H1 (cell line): ENCODE results near the gene PNPLA1. TPM values are rescaled to one million over a fixed set of nuclear protein-coding genes. Genes with fewer than 3 reads are reported as not detected.

Experiments used
- CTCF ChIA-PET: fragments of 300-600 bp; sonication (Branson Sonifier 250); formaldehyde crosslinking; loops from one replicate; lab custom pipeline; 2021; ENCODE audit not compliant: partially characterized antibody; lab: Charles Lee
- POLR2A ChIA-PET: fragments of 300-600 bp; sonication (Branson Sonifier 250); formaldehyde crosslinking; loops from one replicate; lab custom pipeline; 2021; ENCODE audit warnings: inconsistent platforms; ENCODE audit not compliant: partially characterized antibody; lab: Charles Lee
- DNase-seq, 2 experiments: peaks; one replicate each; pipeline versions ENCODE4 v3.0.0 to v3.0.0-alpha.2; 2010 to 2022; ENCODE audit warnings: low spot score in 2 of 2, low read depth in 1 of 2, mixed read lengths in 1 of 2
- FAIRE-seq: peaks from 2 replicates; lab custom pipeline; 2011; peaks lifted over from hg19 to GRCh38; lab: Jason Lieb, UNC
- H2AFZ ChIP-seq: 2 replicates; pipeline ENCODE4 v1.8.1; 2012; ENCODE audit warnings: low read length, inconsistent platforms
- H2AK5ac ChIP-seq: 2 replicates; pipeline ENCODE4 v1.6.1; 2013; ENCODE audit warnings: low read depth, low read length
- H2BK120ac ChIP-seq: replicated peaks from 2 replicates; pipeline ENCODE3; 2013; ENCODE audit warnings: low read depth, low read length, inconsistent platforms
- H2BK12ac ChIP-seq: 2 replicates; pipeline ENCODE4 v1.6.1; 2013; ENCODE audit warnings: low read depth, low read length
- H2BK15ac ChIP-seq: 2 replicates; pipeline ENCODE4 v1.6.1; 2013; ENCODE audit warnings: low read length
- H2BK20ac ChIP-seq: 2 replicates; pipeline ENCODE4 v1.6.1; 2013; ENCODE audit warnings: low read length
- H2BK5ac ChIP-seq: 2 replicates; pipeline ENCODE4 v1.6.1; 2013; ENCODE audit warnings: low read depth, low read length
- H3K14ac ChIP-seq: 2 replicates; pipeline ENCODE4 v1.6.1; 2013; ENCODE audit warnings: inconsistent platforms; ENCODE audit not compliant: insufficient read length
- H3K18ac ChIP-seq: 2 replicates; pipeline ENCODE4 v1.6.1; 2013; ENCODE audit warnings: low read length; ENCODE audit errors: extremely low read depth
- H3K23ac ChIP-seq: 2 replicates; pipeline ENCODE4 v1.6.1; 2013; ENCODE audit warnings: inconsistent platforms; ENCODE audit not compliant: insufficient read length
- H3K23me2 ChIP-seq: 2 replicates; pipeline ENCODE4 v1.6.1; 2013; ENCODE audit warnings: low read depth, low read length
- H3K27ac ChIP-seq: 2 replicates; pipeline ENCODE4 v1.6.1; 2011; ENCODE audit warnings: low read depth, low read length, inconsistent platforms
- H3K27me3 ChIP-seq, 4 experiments: replicated peaks in 1 of 4; 1 replicate in 1 of 4; 2 replicates in 3 of 4; pipeline versions ENCODE4 v1.6.1 to v1.8.1; 2011 to 2013; ENCODE audit warnings: low read length in 3 of 4, mild to moderate bottlenecking in 3 of 4, inconsistent platforms in 2 of 4, mixed read lengths in 2 of 4, moderate library complexity in 1 of 4; ENCODE audit not compliant: control insufficient read depth in 3 of 4, insufficient read depth in 3 of 4; ENCODE audit errors: extremely low read depth in 1 of 4
- H3K36me3 ChIP-seq, 4 experiments: 2 replicates each; pipeline versions ENCODE4 v1.6.1 to v1.8.1; 2011 to 2013; ENCODE audit warnings: mild to moderate bottlenecking in 4 of 4, low read length in 3 of 4, moderate library complexity in 2 of 4, control low read depth in 1 of 4, inconsistent platforms in 1 of 4; ENCODE audit not compliant: insufficient read depth in 4 of 4, control insufficient read depth in 2 of 4
- H3K4ac ChIP-seq: replicated peaks from 2 replicates; pipeline ENCODE3; 2013; ENCODE audit warnings: low read length, low read depth, mixed read lengths, inconsistent platforms; ENCODE audit not compliant: insufficient read length
- H3K4me1 ChIP-seq, 4 experiments: replicated peaks in 1 of 4; 1 replicate in 1 of 4; 2 replicates in 3 of 4; pipeline versions ENCODE4 v1.6.1 to v1.8.1; 2011 to 2013; ENCODE audit warnings: low read length in 3 of 4, inconsistent platforms in 2 of 4, mixed read lengths in 1 of 4; ENCODE audit not compliant: insufficient read depth in 4 of 4, control insufficient read depth in 3 of 4
- H3K4me2 ChIP-seq, 2 experiments: 2 replicates each; pipeline versions ENCODE4 v1.6.1 to v1.8.1; 2011 to 2013; ENCODE audit warnings: low read depth in 2 of 2, low read length in 2 of 2, control low read depth in 1 of 2, inconsistent platforms in 1 of 2, mild to moderate bottlenecking in 1 of 2; ENCODE audit not compliant: insufficient read depth in 1 of 2
- H3K4me3 ChIP-seq, 4 experiments: fragments of 200-600, 300-600 bp in 1 of 4; sonication (generic), shearing (Covaris generic), sonication (Bioruptor Twin) in 1 of 4; 2 replicates each; pipeline versions ENCODE4 v1.5.1 to v1.8.1; 2011 to 2016; ENCODE audit warnings: low read length in 4 of 4, low read depth in 3 of 4, control low read depth in 2 of 4, inconsistent platforms in 2 of 4, mild to moderate bottlenecking in 2 of 4, mixed read lengths in 1 of 4, moderate library complexity in 1 of 4; ENCODE audit not compliant: insufficient read depth in 2 of 4; ENCODE audit errors: extremely low read depth in 1 of 4
- H3K56ac ChIP-seq: replicated peaks from 2 replicates; pipeline ENCODE3; 2013; ENCODE audit warnings: low read depth, mild to moderate bottlenecking, mixed read lengths, low read length, inconsistent platforms; ENCODE audit not compliant: insufficient read length
- H3K79me1 ChIP-seq: 2 replicates; pipeline ENCODE4 v1.6.1; 2013; ENCODE audit warnings: low read depth, low read length, control low read depth
- H3K79me2 ChIP-seq, 2 experiments: 2 replicates each; pipeline versions ENCODE4 v1.6.1 to v1.8.1; 2012 to 2013; ENCODE audit warnings: low read length in 2 of 2, mild to moderate bottlenecking in 2 of 2, inconsistent platforms in 1 of 2; ENCODE audit not compliant: insufficient read depth in 2 of 2, control insufficient read depth in 1 of 2
- H3K9ac ChIP-seq, 4 experiments: replicated peaks in 1 of 4; 1 replicate in 1 of 4; 2 replicates in 3 of 4; pipeline versions ENCODE4 v1.6.1 to v1.8.1; 2011 to 2013; ENCODE audit warnings: low read depth in 3 of 4, low read length in 3 of 4, control low read depth in 2 of 4, mild to moderate bottlenecking in 2 of 4, moderate library complexity in 2 of 4, inconsistent platforms in 1 of 4; ENCODE audit errors: extremely low read depth in 1 of 4
- H3K9me3 ChIP-seq, 2 experiments: 2 replicates each; pipeline versions ENCODE4 v1.6.1 to v1.8.1; 2012 to 2013; ENCODE audit warnings: mild to moderate bottlenecking in 2 of 2, moderate library complexity in 2 of 2, control low read depth in 1 of 2, inconsistent platforms in 1 of 2, low read depth in 1 of 2, low read length in 1 of 2, mixed read lengths in 1 of 2; ENCODE audit not compliant: insufficient read depth in 2 of 2
- H4K20me1 ChIP-seq, 2 experiments: replicated peaks in 1 of 2; 2 replicates each; pipeline versions ENCODE3 to v1.8.1; 2011 to 2013; ENCODE audit warnings: inconsistent platforms in 2 of 2, low read length in 2 of 2, mild to moderate bottlenecking in 1 of 2; ENCODE audit not compliant: insufficient read depth in 2 of 2, control insufficient read depth in 1 of 2
- H4K5ac ChIP-seq: 2 replicates; pipeline ENCODE4 v1.6.1; 2013; ENCODE audit warnings: low read length, low read depth, mixed read lengths, inconsistent platforms; ENCODE audit not compliant: insufficient read length
- H4K8ac ChIP-seq: 2 replicates; pipeline ENCODE4 v1.8.0; 2013; ENCODE audit warnings: mild to moderate bottlenecking, moderate library complexity, low read length, inconsistent platforms; ENCODE audit not compliant: insufficient read depth; ENCODE audit errors: extremely low read depth
- H4K91ac ChIP-seq: replicated peaks from 2 replicates; pipeline ENCODE3; 2013; ENCODE audit warnings: low read length, mixed read lengths, inconsistent platforms; ENCODE audit not compliant: insufficient read length
- BCL11A ChIP-seq, 2 experiments: IDR thresholded peaks; one replicate each; pipeline ENCODE4 v1.6.1; 2011; ENCODE audit warnings: low read depth in 2 of 2, low read length in 2 of 2, mild to moderate bottlenecking in 2 of 2
- CBX8 ChIP-seq: fragments of 300-800, 300-1000 bp; sonication (generic); IDR thresholded peaks from 2 replicates; pipeline ENCODE4 v1.7.1; 2016; ENCODE audit warnings: low read depth, low read length, borderline replicate concordance
- CHD1 ChIP-seq: IDR thresholded peaks from 2 replicates; pipeline ENCODE4 v1.6.1; 2012; ENCODE audit warnings: low read depth, low read length, improper control_type of control experiment
- CHD2 ChIP-seq: IDR thresholded peaks from 2 replicates; pipeline ENCODE4 v1.6.1; 2012; ENCODE audit warnings: low read length, improper control_type of control experiment
- EGR1 ChIP-seq: IDR thresholded peaks from 2 replicates; pipeline ENCODE4 v1.6.1; 2011; ENCODE audit warnings: low read depth, low read length, borderline replicate concordance
- GTF2F1 ChIP-seq: IDR thresholded peaks from 2 replicates; pipeline ENCODE4 v1.6.1; 2012; ENCODE audit warnings: low read depth, low read length, improper control_type of control experiment, borderline replicate concordance
- POLR2A ChIP-seq, 2 experiments: IDR thresholded peaks; 1 replicate in 1 of 2; 2 replicates in 1 of 2; pipeline ENCODE4 v1.6.1; 2011; ENCODE audit warnings: low read depth in 2 of 2, low read length in 2 of 2, mild to moderate bottlenecking in 2 of 2; ENCODE audit errors: control extremely low read depth in 1 of 2
- POU5F1 ChIP-seq: IDR thresholded peaks from 2 replicates; pipeline ENCODE4 v1.6.1; 2011; ENCODE audit warnings: low read depth, mild to moderate bottlenecking, low read length, moderate library complexity
- SIN3A ChIP-seq, 2 experiments: IDR thresholded peaks in 1 of 2; conservative IDR thresholded peaks in 1 of 2; 2 replicates each; pipeline ENCODE4 v1.6.1; 2011 to 2012; ENCODE audit warnings: low read length in 2 of 2, improper control_type of control experiment in 1 of 2, low read depth in 1 of 2, mild to moderate bottlenecking in 1 of 2
- SP4 ChIP-seq: IDR thresholded peaks from 2 replicates; pipeline ENCODE4 v1.6.1; 2012; ENCODE audit warnings: low read length, inconsistent platforms
- TBP ChIP-seq: IDR thresholded peaks from 2 replicates; pipeline ENCODE4 v1.6.1; 2011; ENCODE audit warnings: low read depth, low read length, improper control_type of control experiment
- YY1 ChIP-seq: IDR thresholded peaks from 2 replicates; pipeline ENCODE4 v1.6.1; 2011; ENCODE audit warnings: low read depth, mild to moderate bottlenecking, low read length
- WGBS, 2 experiments: shearing (Covaris generic) in 1 of 2; methylation state at CpG; one replicate each; pipeline versions ENCODE4 v1.1.6 to v1.1.7; 2013 to 2015; ENCODE audit warnings: low lambda C conversion rate in 2 of 2, mixed read lengths in 2 of 2, inconsistent platforms in 1 of 2, low coverage in 1 of 2, missing lambda C conversion rate in 1 of 2; ENCODE audit not compliant: insufficient replicate concordance in 2 of 2, insufficient coverage in 1 of 2, insufficient read length in 1 of 2; ENCODE audit errors: extremely low coverage in 1 of 2, missing lambda C conversion rate in 1 of 2; 5-methylcytosine and 5-hydroxymethylcytosine counted together
- polyA plus RNA-seq, 7 experiments: library from polyadenylated mRNA; depleted of rRNA in 3 of 7; stranded (reverse) in 5 of 7; unstranded in 2 of 7; fragments of >200 nt in 5 of 7; fragments of 200-250 nt in 2 of 7; gene quantifications; 1 replicate in 5 of 7; 2 replicates in 1 of 7; 4 replicates in 1 of 7; pipeline versions ENCODE4 v1.2.1 to v1.2.3, GENCODE V29; 2011 to 2013; ENCODE audit warnings: missing spikeins in 2 of 7, mixed read lengths in 2 of 7
- total RNA-seq: library from RNA; stranded (reverse); fragmentation: NEBNext Ultra II Directional; extraction: Animal tissue kit (Norgen Biotek cat#: 25700); gene quantifications from 2 replicates; pipeline ENCODE4 v1.2.1, GENCODE V29; 2021
- TF ChIP-seq, protein P1 (sequence below): IDR thresholded peaks from 2 replicates; pipeline ENCODE4 v1.6.1; 2012; ENCODE audit warnings: inconsistent platforms

PNPLA1 gene
- total and polyA plus RNA-seq, 2 of the 8 experiments (the other 6 are each of a cell fraction or from before 2014, with no cell fraction given) = not detected

DNA sequence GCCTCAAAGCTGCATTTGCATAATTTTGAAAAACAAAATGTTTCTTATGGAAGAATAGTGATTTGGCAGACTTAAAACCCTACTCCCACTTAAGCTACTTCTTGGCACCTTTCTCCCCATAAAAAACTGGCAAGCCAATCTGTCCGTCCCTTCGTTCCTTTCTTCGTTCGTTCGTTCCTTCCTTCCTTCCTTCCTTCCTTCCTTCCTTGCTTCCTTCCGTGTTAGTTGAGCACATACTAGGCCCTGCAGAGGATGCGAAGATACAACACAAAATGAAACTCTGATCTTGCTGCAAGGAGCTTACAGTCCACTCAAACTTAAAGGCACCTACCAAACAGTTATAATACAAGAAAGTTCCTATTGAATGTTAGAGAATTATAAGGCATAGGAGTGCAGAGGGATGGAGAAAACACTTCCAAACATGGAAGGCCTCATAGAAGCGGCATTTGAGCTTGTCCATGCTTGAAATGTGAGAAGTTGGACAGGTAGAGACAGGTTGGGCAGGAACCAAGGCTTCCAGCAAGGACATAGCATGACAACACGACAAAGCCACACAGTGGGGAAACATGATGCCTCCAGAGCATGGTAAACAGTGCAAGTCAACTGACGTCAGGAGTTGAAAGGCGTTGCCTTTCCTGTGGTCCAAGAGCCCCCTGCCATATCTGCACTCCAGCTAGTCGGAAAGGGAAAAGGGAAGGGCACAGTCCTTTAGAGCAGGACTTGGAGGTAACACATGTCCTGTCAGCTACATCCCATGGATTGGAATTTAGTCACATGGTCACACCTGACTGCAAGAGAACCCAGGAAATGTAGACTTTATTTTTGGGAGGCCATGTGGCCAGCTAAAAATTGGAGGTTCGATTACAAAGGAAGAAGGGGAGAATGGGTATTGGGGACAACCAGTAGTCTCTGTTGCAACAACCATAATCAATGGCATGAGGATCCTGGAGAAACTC is 7.0 kb downstream of the PNPLA1 start:
- no peak overlapping the region for H2AFZ ChIP-seq
- no peak overlapping the region for H3K23ac ChIP-seq
- no peaks in the 10 kb centered on the region for H3K27me3 ChIP-seq
- H3K4me2 ChIP-seq = no peak overlapping the region
- H3K9me3 ChIP-seq = no peaks in the 10 kb centered on the region
- CTCF ChIA-PET = interaction anchor here (1.2 to 2.7 kb wide), 3 partner anchors 9 to 26 kb away, joined by 4 to 9 read pairs (median 5); no protein-coding TSS in a partner anchor
- H4K8ac ChIP-seq = no peak overlapping the region
- H2BK120ac ChIP-seq = no peak overlapping the region
- H3K18ac ChIP-seq = no peak overlapping the region
- no peaks in the 10 kb centered on the region for H3K4me1 ChIP-seq
- no peaks in the 10 kb centered on the region for H3K79me1 ChIP-seq
- POLR2A ChIA-PET = no interaction called here
- no peak overlapping the region for H2BK12ac ChIP-seq
- no peak overlapping the region for H3K9ac ChIP-seq
- H3K36me3 ChIP-seq = no peaks in the 10 kb centered on the region; a peak in 1 of 8 replicates
- no peak overlapping the region for H3K27ac ChIP-seq
- DNase-seq (no peak), FAIRE-seq (no peak)
- no peaks in the 10 kb centered on the region for H3K79me2 ChIP-seq
- no peaks in the 10 kb centered on the region for H3K23me2 ChIP-seq
- H2BK15ac ChIP-seq = no peak overlapping the region
- WGBS, 2 experiments = 88% methylated on average over 13 of the region's 13 CpGs; no CpG with 5 or more reads in 1 of the 2 experiments
- H2AK5ac ChIP-seq = no peak overlapping the region
- H3K4me3 ChIP-seq = no peak overlapping the region
- H4K91ac ChIP-seq = no peak overlapping the region
- H3K14ac ChIP-seq = no peak overlapping the region
- no peaks in the 10 kb centered on the region for H4K20me1 ChIP-seq
- H3K4ac ChIP-seq = no peak overlapping the region
- no peak overlapping the region for H3K56ac ChIP-seq
- H4K5ac ChIP-seq = no peak overlapping the region
- H2BK20ac ChIP-seq = no peak overlapping the region
- no peak overlapping the region for H2BK5ac ChIP-seq
- TF ChIP-seq YY1 = no peak
- no peak for TF ChIP-seq CBX8
- TF ChIP-seq GTF2F1 = no peak
- TF ChIP-seq POLR2A (IDR thresholded peaks at IDR 0.05; ENCODE audit: control extremely low read depth in 1 of 2, low read depth in 2 of 2, low read length in 2 of 2) = no peak
- TF ChIP-seq CHD2 = no peak
- TF ChIP-seq TBP = no peak
- TF ChIP-seq SIN3A (conservative IDR thresholded peaks at IDR 0.05 in 1 of 2, IDR thresholded peaks at IDR 0.05 in 1 of 2; ENCODE audit: low read depth in 1 of 2, low read length in 2 of 2) = no peak
- no peak for TF ChIP-seq BCL11A (IDR thresholded peaks at IDR 0.05; ENCODE audit: low read depth in 2 of 2, low read length in 2 of 2)
- TF ChIP-seq, protein P1, sequence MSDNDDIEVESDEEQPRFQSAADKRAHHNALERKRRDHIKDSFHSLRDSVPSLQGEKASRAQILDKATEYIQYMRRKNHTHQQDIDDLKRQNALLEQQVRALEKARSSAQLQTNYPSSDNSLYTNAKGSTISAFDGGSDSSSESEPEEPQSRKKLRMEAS = no peak
- no peak for TF ChIP-seq EGR1
- TF ChIP-seq SP4 = no peak
- no peak for TF ChIP-seq POU5F1
- no peak for TF ChIP-seq CHD1
